Mesenchymal stem cell (in vitro differentiated cells and primary cell): ENCODE data around the gene XRCC4.

ENCODE experiments used
- DNase-seq: peaks from one replicate; pipeline ENCODE4 v3.0.0-alpha.2; 2013
- H2AFZ ChIP-seq: one replicate; pipeline ENCODE4 v1.6.1; 2013; ENCODE audit warnings: low read depth, mild to moderate bottlenecking, control low read depth, inconsistent platforms, low read length, moderate library complexity
- H2AK5ac ChIP-seq: 2 replicates; pipeline ENCODE4 v1.6.1; 2013; ENCODE audit warnings: low read length, moderate library complexity, mild to moderate bottlenecking, inconsistent platforms; ENCODE audit not compliant: severe bottlenecking
- H2BK120ac ChIP-seq: one replicate; pipeline ENCODE4 v1.6.1; 2013; ENCODE audit warnings: low read depth, mild to moderate bottlenecking, inconsistent platforms, low read length, moderate library complexity
- H2BK12ac ChIP-seq, 2 experiments: one replicate each; pipeline ENCODE4 v1.6.1; 2013; ENCODE audit warnings: inconsistent platforms in 2 of 2, low read length in 2 of 2, mild to moderate bottlenecking in 2 of 2, moderate library complexity in 2 of 2, control low read depth in 1 of 2
- H2BK15ac ChIP-seq: one replicate; pipeline ENCODE4 v1.6.1; 2013; ENCODE audit warnings: mild to moderate bottlenecking, low read depth, inconsistent platforms; ENCODE audit not compliant: poor library complexity, severe bottlenecking
- H2BK5ac ChIP-seq: 2 replicates; pipeline ENCODE4 v1.6.1; 2013; ENCODE audit warnings: low read depth, mild to moderate bottlenecking, low read length, control low read depth, inconsistent platforms; ENCODE audit not compliant: poor library complexity, severe bottlenecking
- H3K14ac ChIP-seq, 2 experiments: one replicate each; pipeline ENCODE4 v1.6.1; 2013; ENCODE audit warnings: inconsistent platforms in 2 of 2, low read length in 2 of 2, control low read depth in 1 of 2, mild to moderate bottlenecking in 1 of 2, moderate library complexity in 1 of 2
- H3K18ac ChIP-seq, 2 experiments: one replicate each; pipeline ENCODE4 v1.6.1; 2013; ENCODE audit warnings: inconsistent platforms in 2 of 2, low read length in 2 of 2, control low read depth in 1 of 2, low read depth in 1 of 2, mild to moderate bottlenecking in 1 of 2
- H3K23ac ChIP-seq, 2 experiments: one replicate each; pipeline ENCODE4 v1.6.1; 2013; ENCODE audit warnings: inconsistent platforms in 2 of 2, low read length in 2 of 2, mild to moderate bottlenecking in 2 of 2, moderate library complexity in 2 of 2, control low read depth in 1 of 2
- H3K27ac ChIP-seq: 2 replicates; pipeline ENCODE4 v1.5.1; 2013; ENCODE audit warnings: mild to moderate bottlenecking, moderate library complexity, low read length, control low read depth, inconsistent platforms; ENCODE audit not compliant: poor library complexity, severe bottlenecking
- H3K27me3 ChIP-seq, 2 experiments: 2 replicates each; pipeline versions ENCODE4 v1.6.1 to v1.7.0; 2013; ENCODE audit warnings: low read length in 2 of 2, mild to moderate bottlenecking in 2 of 2, moderate library complexity in 2 of 2, control low read depth in 1 of 2, inconsistent platforms in 1 of 2; ENCODE audit not compliant: control insufficient read depth in 1 of 2, insufficient read depth in 1 of 2
- H3K36me3 ChIP-seq, 2 experiments: 2 replicates each; pipeline versions ENCODE4 v1.6.1 to v1.7.0; 2013; ENCODE audit warnings: low read length in 2 of 2, control low read depth in 1 of 2, inconsistent platforms in 1 of 2, low read depth in 1 of 2, mild to moderate bottlenecking in 1 of 2; ENCODE audit not compliant: insufficient read depth in 2 of 2, control insufficient read depth in 1 of 2
- H3K4ac ChIP-seq, 2 experiments: one replicate each; pipeline ENCODE4 v1.6.1; 2013; ENCODE audit warnings: inconsistent platforms in 2 of 2, low read length in 2 of 2, mild to moderate bottlenecking in 2 of 2, moderate library complexity in 2 of 2, control low read depth in 1 of 2, low read depth in 1 of 2
- H3K4me1 ChIP-seq: 2 replicates; pipeline ENCODE4 v1.6.1; 2013; ENCODE audit warnings: low read depth, low read length, control low read depth; ENCODE audit not compliant: control insufficient read depth, insufficient read depth
- H3K4me2 ChIP-seq: 2 replicates; pipeline ENCODE4 v1.6.1; 2013; ENCODE audit warnings: low read length, mild to moderate bottlenecking, inconsistent platforms; ENCODE audit not compliant: poor library complexity, severe bottlenecking
- H3K4me3 ChIP-seq, 2 experiments: 2 replicates each; pipeline versions ENCODE4 v1.5.1 to v1.7.0; 2013; ENCODE audit warnings: low read length in 2 of 2, mild to moderate bottlenecking in 2 of 2, control low read depth in 1 of 2, low read depth in 1 of 2; ENCODE audit not compliant: insufficient read depth in 1 of 2
- H3K79me1 ChIP-seq: replicated peaks from 2 replicates; pipeline ENCODE4 v1.6.1; 2013; ENCODE audit warnings: mild to moderate bottlenecking, control low read depth, low read length, inconsistent platforms; ENCODE audit not compliant: poor library complexity, severe bottlenecking
- H3K9ac ChIP-seq: 2 replicates; pipeline ENCODE4 v1.7.0; 2013; ENCODE audit warnings: mild to moderate bottlenecking, low read length, moderate library complexity
- H3K9me3 ChIP-seq: 2 replicates; pipeline ENCODE4 v1.7.0; 2013; ENCODE audit warnings: mild to moderate bottlenecking, low read length; ENCODE audit not compliant: control insufficient read depth
- H4K8ac ChIP-seq: one replicate; pipeline ENCODE4 v1.6.1; 2013; ENCODE audit warnings: inconsistent platforms, mild to moderate bottlenecking, low read length, moderate library complexity
- H4K91ac ChIP-seq: one replicate; pipeline ENCODE4 v1.6.1; 2013; ENCODE audit warnings: mild to moderate bottlenecking, low read length, inconsistent platforms
- WGBS: methylation state at CpG from one replicate; pipeline ENCODE4 v1.1.7; 2013; ENCODE audit warnings: mixed read lengths; 5-methylcytosine and 5-hydroxymethylcytosine counted together

XRCC4 gene

DNA sequence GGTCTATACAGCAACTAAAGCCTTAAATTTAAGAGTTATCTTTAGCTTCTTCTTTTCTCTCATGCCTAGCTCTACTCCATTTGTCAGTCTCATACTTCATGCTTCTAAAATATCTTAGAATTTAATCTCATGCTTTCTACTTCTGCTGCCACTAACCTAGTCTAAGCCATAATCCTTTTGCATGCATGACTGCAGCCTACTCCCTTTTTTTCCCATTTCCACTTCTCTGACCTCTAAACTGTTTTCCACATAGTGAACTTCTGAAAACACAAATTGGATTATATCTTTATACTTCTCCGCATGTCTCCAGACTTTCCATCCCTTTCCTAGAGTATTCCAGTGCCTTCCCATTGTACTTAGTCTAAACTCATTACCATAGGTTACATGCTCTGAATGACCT is 193.0 kb downstream of the XRCC4 start:
- Histone ChIP-seq H2BK120ac (no peak overlapping the region), H3K9me3 (peaks cover 4% of the 10 kb centered on the region), H3K9ac (no peak overlapping the region), H3K23ac (no peak overlapping the region), H4K8ac (no peak overlapping the region), H2AFZ (no peak overlapping the region), H3K27me3 (peaks cover 0 to 5% of the 10 kb centered on the region in 2 experiments), H4K91ac (no peak overlapping the region), H3K14ac (no peak overlapping the region), H2AK5ac (no peak overlapping the region), H3K79me1 (no peaks in the 10 kb centered on the region), H2BK15ac (no peak overlapping the region), H2BK12ac (no peak overlapping the region), H3K18ac (no peak overlapping the region), H3K4me3 (no peak overlapping the region), H2BK5ac (no peak overlapping the region), H3K4ac (no peak overlapping the region), H3K4me1 (peaks cover 2% of the 10 kb centered on the region), H3K4me2 (no peak overlapping the region), H3K36me3 (no peaks in the 10 kb centered on the region), H3K27ac (no peak overlapping the region)
- DNase-seq, result no peak
- 100% methylated on average over 1 of the region's 1 CpG for WGBS

DNA sequence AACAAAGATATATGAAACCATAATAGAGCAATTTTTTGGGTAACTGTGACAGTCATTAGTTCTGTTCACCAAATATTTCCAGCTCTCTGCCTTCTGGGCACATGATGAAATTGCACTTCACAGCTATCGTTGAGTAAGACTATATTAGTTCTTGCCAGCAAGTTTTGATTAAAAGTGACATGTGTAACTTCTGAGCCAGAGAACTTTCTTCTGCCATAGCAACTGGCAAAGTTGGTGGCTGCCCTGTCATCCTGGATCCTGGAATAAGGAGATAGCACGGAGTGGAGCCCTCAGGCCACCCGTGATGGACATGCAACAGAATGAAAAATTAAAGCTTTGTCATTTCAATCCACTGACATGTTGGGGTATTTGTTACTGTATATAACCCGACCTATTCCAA is 199.8 kb downstream of the XRCC4 start:
- no peak overlapping the region for H3K4me2 ChIP-seq
- H3K27ac ChIP-seq, result no peak overlapping the region
- H3K79me1 ChIP-seq, result no peaks in the 10 kb centered on the region
- H4K8ac ChIP-seq, result no peak overlapping the region
- no peak overlapping the region for H3K14ac ChIP-seq
- H2BK120ac ChIP-seq, result no peak overlapping the region
- H3K27me3 ChIP-seq, result no peaks in the 10 kb centered on the region
- no peak overlapping the region for H2BK15ac ChIP-seq
- DNase-seq, result no peak
- H3K9me3 ChIP-seq, result peaks cover 4% of the 10 kb centered on the region
- no peak overlapping the region for H2AFZ ChIP-seq
- no peak overlapping the region for H3K9ac ChIP-seq
- no peak overlapping the region for H3K23ac ChIP-seq
- peaks cover 3% of the 10 kb centered on the region for H3K4me1 ChIP-seq
- no peaks in the 10 kb centered on the region for H3K36me3 ChIP-seq
- no peak overlapping the region for H4K91ac ChIP-seq
- H2AK5ac ChIP-seq, result peak overlapping the region; percentile 92
- no peak overlapping the region for H2BK5ac ChIP-seq
- no peak overlapping the region for H3K4ac ChIP-seq
- no peak overlapping the region for H3K4me3 ChIP-seq
- WGBS, result 84% methylated on average over 4 of the region's 4 CpGs
- no peak overlapping the region for H3K18ac ChIP-seq
- H2BK12ac ChIP-seq, result no peak overlapping the region

- no peak overlapping the region for H2BK12ac ChIP-seq
- no peak overlapping the region for H3K18ac ChIP-seq
- H3K23ac ChIP-seq, result no peak overlapping the region
- no peak overlapping the region for H3K27ac ChIP-seq
- H2AFZ ChIP-seq, result no peak overlapping the region
- no peak overlapping the region for H3K14ac ChIP-seq
- no peak for DNase-seq
- H2BK15ac ChIP-seq, result no peak overlapping the region
- H3K4ac ChIP-seq, result no peak overlapping the region
- H2AK5ac ChIP-seq, result no peak overlapping the region
- H3K36me3 ChIP-seq, result no peaks in the 10 kb centered on the region
- H3K9me3 ChIP-seq, result peaks cover 4% of the 10 kb centered on the region
- no peak overlapping the region for H3K9ac ChIP-seq
- no peaks in the 10 kb centered on the region for H3K79me1 ChIP-seq
- no peak overlapping the region for H3K4me2 ChIP-seq
- no peak overlapping the region for H4K91ac ChIP-seq
- WGBS, result no CpG with 5 or more reads among the region's 2 CpGs
- no peak overlapping the region for H2BK120ac ChIP-seq
- no peak overlapping the region for H2BK5ac ChIP-seq
- H4K8ac ChIP-seq, result no peak overlapping the region
- no peak overlapping the region for H3K4me3 ChIP-seq
- H3K4me1 ChIP-seq, result peaks cover 3% of the 10 kb centered on the region
- H3K27me3 ChIP-seq, result no peaks in the 10 kb centered on the region
Measured at GRCh38 chr5:83277953-83278352, 200.6 kb downstream of the XRCC4 start.

DNA sequence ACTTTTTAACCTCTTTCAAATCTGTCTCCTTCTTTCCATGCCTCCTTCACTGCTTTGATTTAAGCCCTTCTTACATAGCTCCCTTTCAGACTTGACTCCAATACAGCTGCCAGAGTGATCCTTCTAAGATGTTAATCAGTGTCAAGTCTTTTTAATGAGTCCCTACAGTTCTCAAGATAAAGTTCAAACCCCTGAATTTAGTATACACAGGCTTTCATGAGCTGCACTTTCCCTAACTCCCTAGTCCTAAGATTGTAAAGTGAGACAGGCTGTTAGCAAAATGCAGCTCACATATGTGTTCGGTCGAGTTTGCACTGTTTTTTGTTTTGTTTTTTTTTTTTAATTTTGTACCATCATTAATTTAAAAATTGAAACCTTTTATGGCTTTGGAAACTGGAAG is 203.8 kb downstream of the XRCC4 start:
- Histone ChIP-seq H2BK12ac (no peak overlapping the region), H3K4me3 (no peak overlapping the region), H3K79me1 (no peaks in the 10 kb centered on the region), H2AFZ (no peak overlapping the region), H3K27ac (no peak overlapping the region), H3K9ac (peak overlapping the region; percentile 24), H2BK5ac (no peak overlapping the region), H3K36me3 (no peaks in the 10 kb centered on the region), H4K91ac (no peak overlapping the region), H3K27me3 (no peaks in the 10 kb centered on the region), H3K4ac (no peak overlapping the region), H3K23ac (no peak overlapping the region), H2BK15ac (no peak overlapping the region), H3K14ac (no peak overlapping the region), H2AK5ac (no peak overlapping the region), H2BK120ac (no peak overlapping the region), H3K4me2 (no peak overlapping the region), H4K8ac (no peak overlapping the region), H3K9me3 (no peaks in the 10 kb centered on the region), H3K18ac (no peak overlapping the region), H3K4me1 (peaks cover 3% of the 10 kb centered on the region)
- WGBS, result no CpG with 5 or more reads among the region's 2 CpGs
- no peak for DNase-seq
